Measurements from ENCODE around the gene RLBP1.
"Not testable (repeated sequence)": the region's sequence is repeated elsewhere in the genome, so short reads cannot be mapped to it uniquely, and the experiment has no call there.

The RLBP1 gene

GRCh38 chr15:89221543-89221942 is at the start of gene RLBP1:
TSS of gene RLBP1 (minus strand) at chr15:89221579. CDS start at chr15:89218975, 2,604 bp downstream.
- TF ChIP-seq CTCF (IDR thresholded peaks at IDR 0.05; ENCODE audit: low read depth, low read length, poor library complexity, severe bottlenecking) (no peak), EZH2phosphoT487 (IDR thresholded peaks at IDR 0.05; ENCODE audit: borderline replicate concordance, low read length) (no peak)
- Histone ChIP-seq H3K4me3 (ENCODE audit: low read length) (no peak within 1 kb of the TSS), H3K4me2 (ENCODE audit: low read length) (no peak within 1 kb of the TSS), H3K9me2 (replicated peaks; ENCODE audit: control insufficient read depth, low read length) (no peaks in the 10 kb centered on the region), H3K36me3 (ENCODE audit: control insufficient read depth, low read length) (no peaks in the 10 kb centered on the region), H4K20me1 (ENCODE audit: control insufficient read depth, insufficient read depth, low read depth, low read length) (no peaks in the 10 kb centered on the region), H3K27me3 (ENCODE audit: control insufficient read depth, low read length) (peaks cover 11% of the 10 kb centered on the region), H3K9me3 (ENCODE audit: control insufficient read depth, insufficient read depth, low read length) (no peaks in the 10 kb centered on the region), H3F3A (ENCODE audit: control insufficient read depth, insufficient read depth) (no peaks in the 10 kb centered on the region), H3K27ac (ENCODE audit: low read depth, low read length) (no peak within 1 kb of the TSS), H3K79me2 (ENCODE audit: control insufficient read depth, low read length) (no peaks in the 10 kb centered on the region), H3K4me1 (ENCODE audit: control insufficient read depth, low read length) (no peaks in the 10 kb centered on the region)

- Histone ChIP-seq H3K36me3 (ENCODE audit: control insufficient read depth, low read length) (peaks cover 91% of the 10 kb centered on the region), H4K20me1 (ENCODE audit: control insufficient read depth, insufficient read depth, low read depth, low read length) (peaks cover 16% of the 10 kb centered on the region; the same call in 1 of the 2 replicates), H3K4me1 (ENCODE audit: control insufficient read depth, low read length) (peaks cover 19% of the 10 kb centered on the region), H3K79me2 (ENCODE audit: control insufficient read depth, low read length) (peaks cover 64% of the 10 kb centered on the region)
- H3K27me3 ChIP-seq (ENCODE audit: control insufficient read depth, low read length); H3K9me3 ChIP-seq (ENCODE audit: control insufficient read depth, insufficient read depth, low read length); H3F3A ChIP-seq (ENCODE audit: control insufficient read depth, insufficient read depth); H3K9me2 ChIP-seq (replicated peaks; ENCODE audit: control insufficient read depth, low read length); H3K27ac ChIP-seq (ENCODE audit: low read depth, low read length); H3K4me2 ChIP-seq (ENCODE audit: low read length); H3K4me3 ChIP-seq (ENCODE audit: low read length): not testable (repeated sequence)
These were observed 28.8 kb upstream of the RLBP1 start for GRCh38 chr15:89250142-89250541.

DNA sequence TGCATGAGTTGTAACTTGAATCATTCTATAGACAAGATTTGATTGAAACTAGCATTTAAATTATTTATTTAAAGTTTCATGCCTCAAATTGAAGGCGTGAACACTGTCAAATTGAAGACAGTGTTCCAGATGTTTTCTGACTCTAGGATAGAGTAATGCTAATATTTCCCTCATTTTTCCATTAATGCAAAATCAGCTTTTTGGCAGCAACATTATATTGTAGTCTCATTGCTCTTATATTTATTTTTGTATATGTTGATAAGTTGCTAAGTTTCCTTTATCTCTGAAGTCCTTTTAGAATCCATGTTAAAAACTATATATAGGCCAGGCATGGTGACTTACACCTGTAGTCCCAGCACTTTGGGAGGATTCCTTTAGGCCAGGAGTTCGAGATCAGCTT is 27.2 kb upstream of the RLBP1 start:
- no peak for TF ChIP-seq CTCF (IDR thresholded peaks at IDR 0.05; ENCODE audit: low read depth, low read length, poor library complexity, severe bottlenecking)
- no peak for TF ChIP-seq EZH2phosphoT487 (IDR thresholded peaks at IDR 0.05; ENCODE audit: borderline replicate concordance, low read length)
- Histone ChIP-seq H3K9me3 (ENCODE audit: control insufficient read depth, insufficient read depth, low read length) (no peaks in the 10 kb centered on the region), H3K27ac (ENCODE audit: low read depth, low read length) (no peak overlapping the region), H3K27me3 (ENCODE audit: control insufficient read depth, low read length) (no peaks in the 10 kb centered on the region), H3F3A (ENCODE audit: control insufficient read depth, insufficient read depth) (no peaks in the 10 kb centered on the region; the same call in 1 of the 2 replicates), H3K9me2 (replicated peaks; ENCODE audit: control insufficient read depth, low read length) (no peaks in the 10 kb centered on the region), H3K4me2 (ENCODE audit: low read length) (no peak overlapping the region), H3K36me3 (ENCODE audit: control insufficient read depth, low read length) (peaks cover 87% of the 10 kb centered on the region), H3K4me1 (ENCODE audit: control insufficient read depth, low read length) (peaks cover 20% of the 10 kb centered on the region), H3K4me3 (ENCODE audit: low read length) (no peak overlapping the region), H3K79me2 (ENCODE audit: control insufficient read depth, low read length) (peaks cover 67% of the 10 kb centered on the region), H4K20me1 (ENCODE audit: control insufficient read depth, insufficient read depth, low read depth, low read length) (peaks cover 16% of the 10 kb centered on the region; the same call in 1 of the 2 replicates)

DNA sequence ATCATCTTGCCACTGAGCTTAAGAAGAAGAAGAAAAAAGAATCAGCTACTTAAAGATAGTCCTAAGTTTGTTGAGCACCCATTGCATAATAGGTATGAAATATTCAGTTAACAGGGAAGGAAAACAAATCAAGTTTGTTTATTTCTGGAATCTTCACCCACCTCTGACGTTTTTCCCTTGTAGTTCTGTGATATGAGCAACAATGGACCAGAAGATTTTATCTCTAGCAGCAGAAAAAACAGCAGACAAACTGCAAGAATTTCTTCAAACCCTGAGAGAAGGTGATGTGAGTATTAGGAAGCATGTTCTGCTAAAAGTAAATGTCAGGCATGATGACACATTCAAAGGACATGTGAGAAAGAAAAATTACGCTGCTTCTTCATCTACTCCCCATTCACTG is 26.1 kb upstream of the RLBP1 start:
- no peak overlapping the region for H3K4me2 ChIP-seq (ENCODE audit: low read length)
- H3K9me3 ChIP-seq (ENCODE audit: control insufficient read depth, insufficient read depth, low read length) = no peaks in the 10 kb centered on the region
- no peaks in the 10 kb centered on the region for H3K27me3 ChIP-seq (ENCODE audit: control insufficient read depth, low read length)
- H3K9me2 ChIP-seq (replicated peaks; ENCODE audit: control insufficient read depth, low read length) = no peaks in the 10 kb centered on the region
- H3F3A ChIP-seq (ENCODE audit: control insufficient read depth, insufficient read depth) = no peaks in the 10 kb centered on the region; the same call in 1 of the 2 replicates
- H3K4me1 ChIP-seq (ENCODE audit: control insufficient read depth, low read length) = peaks cover 26% of the 10 kb centered on the region
- peaks cover 64% of the 10 kb centered on the region for H3K79me2 ChIP-seq (ENCODE audit: control insufficient read depth, low read length)
- H4K20me1 ChIP-seq (ENCODE audit: control insufficient read depth, insufficient read depth, low read depth, low read length) = peaks cover 16% of the 10 kb centered on the region; the same call in 1 of the 2 replicates
- peaks cover 77% of the 10 kb centered on the region for H3K36me3 ChIP-seq (ENCODE audit: control insufficient read depth, low read length)
- H3K4me3 ChIP-seq (ENCODE audit: low read length) = no peak overlapping the region
- no peak overlapping the region for H3K27ac ChIP-seq (ENCODE audit: low read depth, low read length)
- no peak for TF ChIP-seq EZH2phosphoT487 (IDR thresholded peaks at IDR 0.05; ENCODE audit: borderline replicate concordance, low read length)
- no peak for TF ChIP-seq CTCF (IDR thresholded peaks at IDR 0.05; ENCODE audit: low read depth, low read length, poor library complexity, severe bottlenecking)

All from DOHH2 (cell line).